BJ (cell line): ENCODE data around the gene BAG5. TPM values are rescaled to one million over a fixed set of nuclear protein-coding genes. Genes with fewer than 3 reads are reported as not detected.

Experiments
- CTCF ChIA-PET: fragments of 350-600 bp; formaldehyde crosslinking; extraction: SDS; loops from one replicate; lab custom pipeline; 2021; ENCODE audit warnings: antibody characterized with exemption, inconsistent platforms; lab: Yijun Ruan, JAX
- POLR2A ChIA-PET: fragments of 300-600 bp; sonication (Branson Sonifier 250); formaldehyde crosslinking; extraction: SDS; loops from one replicate; lab custom pipeline; 2021; ENCODE audit warnings: antibody characterized with exemption; lab: Charles Lee
- DNase-seq: peaks from one replicate; pipeline ENCODE4 v3.0.0-alpha.2; 2011; ENCODE audit warnings: low read depth
- H3K27me3 ChIP-seq: 2 replicates; pipeline ENCODE4 v1.6.0; 2011; ENCODE audit warnings: low read length; ENCODE audit not compliant: control insufficient read depth, insufficient read depth
- H3K36me3 ChIP-seq: 2 replicates; pipeline ENCODE4 v1.5.1; 2011; ENCODE audit warnings: low read length; ENCODE audit not compliant: control insufficient read depth, insufficient read depth
- H3K4me3 ChIP-seq: 2 replicates; pipeline ENCODE4 v1.5.1; 2011; ENCODE audit warnings: low read depth, mild to moderate bottlenecking, control low read depth, low read length
- polyA plus RNA-seq: library from polyadenylated mRNA; depleted of rRNA; stranded (reverse); fragments of >200 nt; gene quantifications from 2 replicates; pipeline ENCODE4 v1.2.3, GENCODE V29; 2011
- TF ChIP-seq, protein P1 (sequence below): IDR thresholded peaks from 2 replicates; pipeline ENCODE4 v1.5.1; 2011; ENCODE audit warnings: low read depth, mild to moderate bottlenecking, control low read depth, inconsistent platforms, low read length, moderate library complexity; ENCODE audit not compliant: insufficient read depth

Gene BAG5
- polyA plus RNA-seq, 1 experiment, result 4.9 TPM

DNA sequence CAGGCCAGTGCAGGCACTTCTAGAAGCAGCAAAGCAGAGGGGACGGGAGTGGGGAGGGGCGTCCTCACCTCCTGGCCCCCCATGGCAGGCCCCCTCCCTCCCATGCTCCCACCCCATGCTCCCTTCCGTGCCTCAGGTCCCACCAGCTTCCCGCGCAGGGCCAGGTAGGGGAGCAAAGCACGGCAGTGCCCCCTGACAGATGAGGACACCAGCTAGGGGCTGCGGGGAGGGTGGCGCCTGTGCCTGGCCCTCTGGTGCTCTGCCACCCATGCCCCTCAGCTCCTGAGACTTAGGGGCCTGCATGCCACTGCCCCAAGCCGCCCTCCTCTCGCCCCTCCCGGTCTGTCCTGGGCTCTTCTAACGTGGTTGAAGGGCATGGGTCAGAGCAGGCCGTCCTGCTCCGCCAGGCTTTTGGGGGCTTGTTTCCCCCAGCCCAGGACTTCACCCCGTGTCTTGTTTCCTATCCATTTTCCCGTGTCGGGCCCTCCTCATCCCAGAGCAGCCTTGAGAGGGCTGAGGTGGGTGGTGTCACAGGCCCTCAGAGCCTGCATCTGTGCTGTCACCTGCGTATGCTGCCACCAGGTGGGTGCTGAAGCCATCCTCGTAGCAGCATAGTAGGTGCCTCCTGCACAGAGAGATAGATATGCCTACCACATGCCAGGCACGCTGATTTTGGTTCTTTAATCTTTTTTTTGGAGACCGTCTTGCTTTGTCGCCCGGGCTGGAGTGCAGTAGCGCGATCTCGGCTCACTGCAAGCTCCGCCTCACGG, 23.2 kb downstream of the BAG5 start:
- DNase-seq, result no peak
- Histone ChIP-seq H3K27me3 (no peaks in the 10 kb centered on the region), H3K4me3 (no peak overlapping the region), H3K36me3 (peaks cover 2% of the 10 kb centered on the region; the same call in 1 of the 2 replicates)
- TF ChIP-seq, protein P1, sequence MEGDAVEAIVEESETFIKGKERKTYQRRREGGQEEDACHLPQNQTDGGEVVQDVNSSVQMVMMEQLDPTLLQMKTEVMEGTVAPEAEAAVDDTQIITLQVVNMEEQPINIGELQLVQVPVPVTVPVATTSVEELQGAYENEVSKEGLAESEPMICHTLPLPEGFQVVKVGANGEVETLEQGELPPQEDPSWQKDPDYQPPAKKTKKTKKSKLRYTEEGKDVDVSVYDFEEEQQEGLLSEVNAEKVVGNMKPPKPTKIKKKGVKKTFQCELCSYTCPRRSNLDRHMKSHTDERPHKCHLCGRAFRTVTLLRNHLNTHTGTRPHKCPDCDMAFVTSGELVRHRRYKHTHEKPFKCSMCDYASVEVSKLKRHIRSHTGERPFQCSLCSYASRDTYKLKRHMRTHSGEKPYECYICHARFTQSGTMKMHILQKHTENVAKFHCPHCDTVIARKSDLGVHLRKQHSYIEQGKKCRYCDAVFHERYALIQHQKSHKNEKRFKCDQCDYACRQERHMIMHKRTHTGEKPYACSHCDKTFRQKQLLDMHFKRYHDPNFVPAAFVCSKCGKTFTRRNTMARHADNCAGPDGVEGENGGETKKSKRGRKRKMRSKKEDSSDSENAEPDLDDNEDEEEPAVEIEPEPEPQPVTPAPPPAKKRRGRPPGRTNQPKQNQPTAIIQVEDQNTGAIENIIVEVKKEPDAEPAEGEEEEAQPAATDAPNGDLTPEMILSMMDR, result no peak
- CTCF ChIA-PET, result interaction anchor here (0.9 to 1.7 kb wide), 2 partner anchors 8 to 9 kb away, joined by 3 to 4 read pairs; no protein-coding TSS in a partner anchor
- POLR2A ChIA-PET, result no interaction called here

DNA sequence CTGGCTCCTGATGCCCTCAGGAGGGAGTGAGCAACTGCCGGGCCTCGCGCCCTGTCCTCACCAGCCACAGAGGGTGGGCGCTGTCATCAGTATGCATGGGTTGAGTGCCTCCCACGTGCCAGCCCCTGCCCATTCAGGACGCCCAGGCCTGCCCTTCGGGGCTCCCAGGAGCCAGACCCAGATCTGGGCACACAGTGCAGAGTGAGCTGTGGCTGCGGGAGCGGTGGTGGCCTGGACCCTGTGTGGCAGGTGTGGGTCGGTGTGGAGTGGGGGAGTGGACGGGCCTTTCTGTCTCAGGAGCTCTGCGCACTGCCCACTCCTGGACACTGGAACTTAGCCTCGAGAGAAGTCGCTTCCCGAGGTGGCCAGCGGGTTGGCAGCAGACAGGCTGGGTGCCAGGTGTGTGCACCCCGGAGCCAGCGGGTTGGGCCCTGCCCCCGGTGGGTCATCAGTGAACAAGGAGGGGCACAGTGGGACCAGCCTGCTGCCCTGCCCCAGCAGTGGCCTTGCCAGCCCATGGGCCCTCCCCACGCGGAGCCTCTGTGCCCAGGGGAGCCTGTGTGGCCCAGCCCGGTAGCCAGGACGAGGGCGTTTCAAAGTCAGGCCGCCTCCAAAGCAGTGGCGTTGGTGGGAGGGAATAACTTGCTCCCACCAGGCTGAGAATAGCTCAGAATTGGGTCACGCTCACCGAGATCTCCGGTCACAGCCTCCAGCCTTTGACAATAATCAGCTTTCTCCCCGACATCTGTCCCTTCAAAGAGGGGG, 24.0 kb downstream of the BAG5 start:
- Histone ChIP-seq H3K27me3 (no peaks in the 10 kb centered on the region), H3K4me3 (no peak overlapping the region), H3K36me3 (peaks cover 3% of the 10 kb centered on the region; the same call in 1 of the 2 replicates)
- no peak for DNase-seq
- ChIA-PET CTCF (interaction anchor here (0.9 to 1.7 kb wide), 2 partner anchors 8 to 9 kb away, joined by 3 to 4 read pairs; no protein-coding TSS in a partner anchor), POLR2A (no interaction called here)
- TF ChIP-seq, protein P1, result no peak

DNA sequence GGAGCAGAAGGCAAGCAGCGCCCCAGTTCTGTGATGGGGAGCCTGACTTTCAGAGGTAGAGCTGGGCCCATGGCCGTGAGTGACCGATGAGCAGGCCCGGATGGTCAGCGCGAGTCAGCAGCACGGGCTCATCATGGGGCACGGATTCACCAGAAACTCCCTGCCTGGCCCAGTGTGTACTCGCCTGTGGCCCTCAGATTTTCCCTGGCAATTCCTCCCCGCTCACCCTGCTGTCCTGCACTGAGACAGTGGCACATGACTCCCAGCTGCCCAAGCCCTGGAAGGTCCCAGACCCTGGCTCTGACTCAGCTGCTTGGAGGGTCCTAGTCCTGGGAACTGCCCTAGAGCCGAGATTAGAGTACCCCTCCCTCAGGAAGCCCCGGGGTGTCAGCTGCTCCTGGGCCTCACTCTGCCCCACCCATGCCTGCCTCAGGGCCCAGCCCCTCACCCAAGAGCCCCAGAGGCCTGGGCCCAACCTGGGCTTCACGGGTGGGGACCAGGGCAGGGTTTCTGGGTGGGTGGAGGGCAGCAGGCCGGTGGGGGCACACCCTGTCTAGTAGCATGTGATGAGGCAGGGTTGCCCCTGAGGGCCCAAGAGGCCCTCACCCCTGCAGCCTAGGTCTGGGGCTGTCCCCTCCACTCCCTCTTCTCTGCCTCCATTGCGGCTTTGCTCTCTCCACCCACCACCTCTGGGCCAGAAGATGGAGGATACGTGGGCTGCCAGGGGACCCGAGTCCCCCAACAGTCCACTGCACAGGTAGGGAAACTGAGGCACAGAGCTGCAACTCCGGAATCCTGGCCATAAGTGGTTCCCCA, 25.1 kb downstream of the BAG5 start:
- ChIA-PET POLR2A (no interaction called here), CTCF (interaction anchor here (1.4 to 1.8 kb wide), 2 partner anchors 9 to 19 kb away, joined by 7 read pairs; no protein-coding TSS in a partner anchor)
- DNase-seq, result no peak
- TF ChIP-seq, protein P1, result no peak
- Histone ChIP-seq H3K27me3 (no peaks in the 10 kb centered on the region), H3K36me3 (peaks cover 4% of the 10 kb centered on the region), H3K4me3 (no peak overlapping the region)

DNA sequence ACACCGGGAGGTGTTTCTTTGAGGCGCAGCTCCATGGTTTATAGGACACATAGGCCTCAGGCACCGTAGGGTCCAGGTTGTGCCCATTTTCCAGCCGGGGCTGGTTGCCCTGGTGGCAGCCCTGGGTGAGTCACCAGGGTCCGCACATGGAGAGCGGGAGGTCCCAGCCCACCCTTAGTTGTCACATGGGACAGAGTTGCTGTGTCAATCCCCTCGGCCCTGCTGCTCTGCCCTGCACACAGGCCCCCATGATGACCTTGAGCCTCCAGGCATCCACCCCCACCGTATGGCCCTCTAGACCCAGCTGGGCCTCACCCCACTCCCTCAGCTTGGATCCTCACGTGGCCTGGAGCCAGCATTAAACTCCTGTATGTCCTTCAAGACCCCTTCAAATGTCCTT, 25.8 kb downstream of the BAG5 start:
- H3K36me3 ChIP-seq, result peaks cover 4% of the 10 kb centered on the region
- CTCF ChIA-PET, result interaction anchor here (1.4 to 1.8 kb wide), 2 partner anchors 10 to 19 kb away, joined by 7 read pairs; no protein-coding TSS in a partner anchor
- POLR2A ChIA-PET, result no interaction called here
- no peak for DNase-seq
- no peaks in the 10 kb centered on the region for H3K27me3 ChIP-seq
- no peak overlapping the region for H3K4me3 ChIP-seq
- TF ChIP-seq, protein P1, result no peak
